Suprapubic skin (tissue), 4 donors: Measurements from ENCODE around the gene NKD2.

ENCODE experiments used
- CTCF ChIP-seq, 2 donors: fragments of 200-600 bp in 1 of 2; fragments of 450-650 bp in 1 of 2; sonication (generic) in 1 of 2; IDR thresholded peaks; one replicate each; pipeline ENCODE4 v1.5.1; 2016 to 2019; ENCODE audit warnings: antibody characterized with exemption in 2 of 2, mild to moderate bottlenecking in 1 of 2, moderate library complexity in 1 of 2
- POLR2A ChIP-seq, 2 donors: fragments of 450-650 bp; IDR thresholded peaks; one replicate each; pipeline ENCODE4 v1.6.1; 2017; ENCODE audit warnings: antibody characterized with exemption in 2 of 2, mild to moderate bottlenecking in 2 of 2, moderate library complexity in 2 of 2
- POLR2AphosphoS5 ChIP-seq, 3 donors: sonication (generic); formaldehyde crosslinking; IDR thresholded peaks; one replicate each; pipeline ENCODE4 v1.6.1; 2017; ENCODE audit warnings: antibody characterized with exemption in 3 of 3

GRCh38 chr5:1019001-1019905 lies 10.7 kb downstream of the NKD2 start:
- TF ChIP-seq CTCF (IDR thresholded peaks at IDR 0.05): no peak
- TF ChIP-seq POLR2A (IDR thresholded peaks at IDR 0.05): no peak
- no peak for TF ChIP-seq POLR2AphosphoS5 (IDR thresholded peaks at IDR 0.05)
